Measurements from ENCODE around the gene QRICH2.
A peak's percentile ranks its signal among the peaks of the same experiment; 100 is the strongest.
"Not testable (repeated sequence)": the region's sequence is repeated elsewhere in the genome, so short reads cannot be mapped to it uniquely, and the experiment has no call there.

The QRICH2 gene

DNA sequence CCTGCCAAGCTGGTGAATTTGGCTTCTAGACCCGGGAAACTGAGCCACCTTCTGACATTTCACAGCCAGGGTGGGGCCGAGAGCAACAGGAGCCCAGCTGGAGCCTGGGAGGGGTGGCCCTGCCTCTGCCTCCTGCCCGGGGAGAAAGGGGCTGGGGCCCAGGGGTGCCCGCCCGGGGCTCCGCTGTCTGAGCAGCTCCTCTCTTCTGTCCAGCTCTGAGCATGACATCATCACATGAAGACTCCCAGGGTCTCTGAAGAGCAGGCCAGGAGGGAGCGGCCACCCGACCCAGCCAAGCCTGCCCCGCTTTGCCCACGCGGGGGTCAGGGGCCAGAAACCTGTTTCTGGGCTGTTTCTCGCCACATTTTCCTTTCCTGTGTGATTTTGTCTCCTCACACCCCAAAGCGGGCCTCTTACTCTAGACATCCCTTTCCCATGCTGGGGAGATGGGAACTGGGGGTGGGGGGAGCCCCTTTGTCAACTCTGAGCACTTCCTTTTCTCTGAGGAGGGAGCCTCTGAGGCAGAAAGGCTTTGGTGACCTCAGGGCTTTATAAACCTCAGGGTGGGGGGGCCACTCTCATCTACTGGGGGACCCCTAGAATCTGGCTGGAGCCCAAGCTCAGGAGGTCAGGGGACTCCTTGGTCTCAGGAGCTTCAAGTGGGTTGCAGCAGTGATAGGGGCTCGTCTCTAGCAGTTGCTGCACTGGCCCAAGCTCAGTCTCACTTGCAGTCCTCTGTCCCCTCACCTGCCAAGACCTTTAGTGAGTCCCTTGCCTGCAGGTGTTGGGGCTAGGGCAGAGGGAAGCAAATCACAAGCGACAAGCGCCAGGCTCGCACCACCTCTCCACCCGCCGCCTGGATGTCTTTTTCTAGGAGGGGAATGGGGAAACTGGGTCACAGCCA is 35.3 kb downstream of the QRICH2 start:
- DNase-seq (ENCODE audit: low spot score in 2 of 2) = no peak
- peaks cover 36% of the 10 kb centered on the region for H3K36me3 Mint-ChIP-seq (ENCODE audit: insufficient read depth)
- peak; percentile 7 for ATAC-seq (replicated peaks; ENCODE audit: extremely low read depth, poor library complexity, severe bottlenecking)
- no peaks in the 10 kb centered on the region for H3K9me3 Mint-ChIP-seq
- H3K27ac Mint-ChIP-seq (ENCODE audit: low read depth) = peak overlapping the region; percentile 91
- peaks cover 43% of the 10 kb centered on the region for H3K4me1 Mint-ChIP-seq
- H3K4me3 Mint-ChIP-seq = peak overlapping the region; percentile 71
- H3K27me3 Mint-ChIP-seq = no peaks in the 10 kb centered on the region

- ATAC-seq (replicated peaks; ENCODE audit: extremely low read depth, poor library complexity, severe bottlenecking) (peak; percentile 28), DNase-seq (ENCODE audit: low spot score in 2 of 2) (no peak)
- Mint-ChIP-seq H3K27me3 (no peaks in the 10 kb centered on the region), H3K36me3 (ENCODE audit: insufficient read depth) (peaks cover 43% of the 10 kb centered on the region), H3K9me3 (no peaks in the 10 kb centered on the region), H3K4me1 (peaks cover 48% of the 10 kb centered on the region), H3K27ac (ENCODE audit: low read depth) (peak overlapping the region; percentile 91), H3K4me3 (peak overlapping the region; percentile 71)
Measured at GRCh38 chr17:76271669-76272540, 36.2 kb downstream of the QRICH2 start.

DNA sequence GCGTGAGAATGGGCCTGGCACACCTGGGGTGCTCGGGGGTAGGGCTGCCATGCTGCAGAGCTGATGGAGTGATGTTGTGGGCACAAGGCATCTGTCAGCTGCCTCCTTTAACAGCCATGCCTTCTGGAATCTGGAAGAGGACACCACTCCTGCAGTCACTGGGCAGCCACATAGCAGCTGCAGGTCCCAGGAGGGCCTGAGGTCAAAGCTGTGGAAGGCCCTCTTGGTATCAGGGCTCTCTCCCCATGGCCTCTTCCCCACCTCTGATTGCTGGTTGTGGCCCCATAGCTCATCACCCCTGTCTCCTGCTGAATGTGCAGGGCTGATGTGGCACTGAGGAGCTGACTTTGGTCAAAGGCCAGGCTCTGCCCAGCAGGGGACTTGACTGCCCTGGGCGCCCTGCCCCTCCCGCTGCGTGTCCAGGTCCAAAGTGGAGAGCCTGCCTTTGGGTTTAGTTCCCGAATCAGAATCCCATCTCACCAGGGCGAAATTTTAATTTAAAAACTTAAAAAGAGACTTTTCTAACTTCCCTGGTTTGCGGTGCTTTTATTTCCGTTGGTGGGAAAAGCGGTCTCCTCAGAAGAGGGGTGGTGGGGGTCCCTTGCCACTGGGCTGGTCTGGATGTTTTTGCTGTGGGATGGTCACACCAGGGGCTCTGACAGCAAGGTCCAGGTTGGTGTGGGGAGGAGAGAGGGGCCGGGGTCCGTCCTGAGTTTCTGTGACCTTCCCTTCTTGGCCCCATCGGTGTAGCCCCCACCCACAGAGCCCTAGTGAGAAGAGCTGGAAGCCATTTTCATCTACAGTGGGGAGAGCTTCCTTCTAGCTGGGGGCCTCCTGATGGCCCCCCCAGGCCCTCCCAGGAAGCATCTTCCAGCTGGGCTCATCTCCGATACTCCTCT is 37.1 kb downstream of the QRICH2 start:
- H3K27ac Mint-ChIP-seq (ENCODE audit: low read depth) = peak overlapping the region; percentile 91
- H3K4me3 Mint-ChIP-seq = peak overlapping the region; percentile 71
- peaks cover 55% of the 10 kb centered on the region for H3K4me1 Mint-ChIP-seq
- H3K27me3 Mint-ChIP-seq = no peaks in the 10 kb centered on the region
- peaks cover 46% of the 10 kb centered on the region for H3K36me3 Mint-ChIP-seq (ENCODE audit: insufficient read depth)
- ATAC-seq (replicated peaks; ENCODE audit: extremely low read depth, poor library complexity, severe bottlenecking) = no peak
- no peak for DNase-seq (ENCODE audit: low spot score in 2 of 2)
- no peaks in the 10 kb centered on the region for H3K9me3 Mint-ChIP-seq

DNA sequence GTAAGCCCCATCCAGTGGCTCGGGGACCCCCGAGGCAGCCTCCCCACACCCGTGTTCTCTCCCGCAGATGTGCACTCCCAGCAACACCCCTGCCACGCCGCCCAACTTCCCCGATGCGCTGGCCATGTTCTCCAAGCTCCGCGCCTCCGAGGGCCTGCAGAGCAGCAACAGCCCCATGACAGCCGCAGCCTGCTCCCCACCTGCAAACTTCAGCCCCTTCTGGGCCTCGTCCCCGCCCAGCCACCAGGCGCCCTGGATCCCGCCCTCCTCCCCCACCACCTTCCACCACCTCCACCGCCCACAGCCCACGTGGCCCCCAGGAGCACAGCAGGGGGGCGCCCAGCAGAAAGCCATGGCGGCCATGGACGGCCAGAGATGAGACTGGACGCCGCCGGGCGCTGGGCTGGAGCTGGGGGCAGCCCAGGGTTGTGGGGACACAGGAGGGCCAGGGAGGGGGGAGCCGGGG is 37.9 kb downstream of the QRICH2 start:
- Mint-ChIP-seq H3K9me3 (no peaks in the 10 kb centered on the region), H3K4me3 (peak overlapping the region; percentile 90), H3K27ac (ENCODE audit: low read depth) (peak overlapping the region; percentile 92), H3K4me1 (peaks cover 55% of the 10 kb centered on the region), H3K36me3 (ENCODE audit: insufficient read depth) (peaks cover 50% of the 10 kb centered on the region), H3K27me3 (no peaks in the 10 kb centered on the region)
- ATAC-seq (replicated peaks; ENCODE audit: extremely low read depth, poor library complexity, severe bottlenecking) (no peak), DNase-seq (ENCODE audit: low spot score in 2 of 2) (no peak)

DNA sequence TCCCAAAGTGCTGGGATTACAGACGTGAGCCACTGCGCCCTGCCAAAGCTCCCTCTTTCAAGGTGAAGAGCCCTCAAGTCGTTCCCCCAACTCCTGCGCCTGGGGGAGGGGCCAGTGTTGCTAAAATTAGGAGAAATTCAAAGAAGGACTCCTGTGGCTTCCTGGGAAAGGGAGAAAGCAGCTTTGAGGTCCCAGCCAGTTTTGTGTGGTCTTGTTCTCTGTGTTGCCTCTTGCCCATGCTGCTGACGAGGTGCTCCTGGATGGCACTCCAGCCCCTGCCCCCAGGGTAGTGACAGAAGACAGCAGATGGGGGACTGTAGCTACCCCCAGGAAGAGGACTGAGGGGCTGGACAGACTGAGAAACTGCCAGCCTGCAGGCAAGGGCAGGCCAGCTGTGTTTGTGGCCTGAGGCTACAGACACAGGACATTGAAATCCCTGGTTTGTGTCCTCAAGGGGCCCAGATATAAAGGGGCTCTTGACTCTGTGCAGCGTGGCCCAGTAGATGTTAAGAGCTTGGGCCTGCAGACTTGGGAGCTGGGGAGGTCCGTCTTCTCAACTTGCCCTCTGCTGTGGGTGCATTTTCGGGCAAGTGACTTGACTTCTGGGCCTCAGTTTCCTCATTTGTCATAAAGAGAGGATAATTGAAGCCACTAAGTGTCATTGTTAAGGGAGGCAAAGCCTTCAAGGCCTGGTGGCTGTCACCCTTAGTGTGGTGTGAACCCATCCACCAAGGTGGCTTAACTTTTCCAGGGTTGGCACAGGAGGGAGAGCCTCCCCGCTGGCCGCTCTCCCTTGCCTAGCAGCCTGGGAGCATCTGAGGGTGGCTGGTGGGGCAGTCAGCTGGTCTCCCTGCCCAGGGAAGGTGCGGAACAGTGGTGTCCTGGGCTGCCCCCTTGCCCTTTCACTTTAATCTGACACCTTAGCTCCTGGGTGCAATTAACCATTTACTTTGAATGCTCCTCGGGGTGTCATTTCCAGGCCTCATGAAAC is 38.8 kb downstream of the QRICH2 start:
- Mint-ChIP-seq H3K27ac (ENCODE audit: low read depth) (peak overlapping the region; percentile 92), H3K4me3 (peak overlapping the region; percentile 90), H3K9me3 (no peaks in the 10 kb centered on the region), H3K4me1 (peaks cover 55% of the 10 kb centered on the region), H3K36me3 (ENCODE audit: insufficient read depth) (peaks cover 53% of the 10 kb centered on the region), H3K27me3 (no peaks in the 10 kb centered on the region)
- ATAC-seq (replicated peaks; ENCODE audit: extremely low read depth, poor library complexity, severe bottlenecking) (no peak), DNase-seq (ENCODE audit: low spot score in 2 of 2) (no peak)

GRCh38 chr17:76268015-76268749 is 39.9 kb downstream of the QRICH2 start:
- DNase-seq (ENCODE audit: low spot score in 2 of 2) (peak in 1 of 2 donors; percentile 50), ATAC-seq (replicated peaks; ENCODE audit: extremely low read depth, poor library complexity, severe bottlenecking) (peak; percentile 3)
- Mint-ChIP-seq H3K4me3 (peak overlapping the region; percentile 90), H3K36me3 (ENCODE audit: insufficient read depth) (peaks cover 53% of the 10 kb centered on the region), H3K4me1 (peaks cover 65% of the 10 kb centered on the region), H3K9me3 (no peaks in the 10 kb centered on the region), H3K27me3 (no peaks in the 10 kb centered on the region), H3K27ac (ENCODE audit: low read depth) (peak overlapping the region; percentile 92)

- not testable (repeated sequence) for H3K27me3 Mint-ChIP-seq; DNase-seq (ENCODE audit: low spot score in 2 of 2); ATAC-seq (replicated peaks; ENCODE audit: extremely low read depth, poor library complexity, severe bottlenecking); H3K9me3 Mint-ChIP-seq
- peak overlapping the region; percentile 92 for H3K27ac Mint-ChIP-seq (ENCODE audit: low read depth)
- H3K36me3 Mint-ChIP-seq (ENCODE audit: insufficient read depth) = peaks cover 53% of the 10 kb centered on the region
- peak overlapping the region; percentile 90 for H3K4me3 Mint-ChIP-seq
- H3K4me1 Mint-ChIP-seq = peaks cover 66% of the 10 kb centered on the region
Measured at GRCh38 chr17:76267581-76268001, 40.5 kb downstream of the QRICH2 start.

DNA sequence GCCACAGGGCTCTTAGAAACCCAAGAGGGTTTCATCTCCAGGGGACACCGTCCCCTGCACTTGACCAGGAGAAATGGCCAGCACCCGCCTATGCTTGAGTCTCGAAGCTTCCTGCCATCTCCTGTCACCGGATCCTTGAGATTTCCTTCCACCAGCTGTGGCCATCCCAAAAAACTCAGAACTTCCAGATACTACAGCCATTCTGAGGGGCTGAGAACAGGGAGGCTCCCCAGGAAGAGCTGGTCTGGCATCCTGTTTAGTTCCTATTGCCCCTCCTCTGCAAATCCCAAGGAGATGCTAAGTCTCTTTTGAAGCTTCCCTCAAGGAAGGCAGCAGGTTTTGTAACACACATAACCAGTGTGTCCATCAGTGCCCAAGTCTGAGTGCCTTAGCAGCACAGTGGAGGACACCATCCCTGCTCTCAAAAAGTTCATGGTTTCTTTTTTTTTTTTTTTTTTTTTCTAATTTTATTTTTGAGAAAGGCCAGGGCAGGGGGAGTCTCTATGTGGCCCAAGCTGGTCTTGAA is 41.0 kb downstream of the QRICH2 start:
- Mint-ChIP-seq H3K27ac (ENCODE audit: low read depth) (peak overlapping the region; percentile 92), H3K36me3 (ENCODE audit: insufficient read depth) (peaks cover 50% of the 10 kb centered on the region)

GRCh38 chr17:76266244-76266938 is 41.7 kb downstream of the QRICH2 start:
- ATAC-seq (replicated peaks; ENCODE audit: extremely low read depth, poor library complexity, severe bottlenecking) (no peak), DNase-seq (ENCODE audit: low spot score in 2 of 2) (no peak)
- Mint-ChIP-seq H3K36me3 (ENCODE audit: insufficient read depth) (peaks cover 43% of the 10 kb centered on the region), H3K4me1 (peaks cover 62% of the 10 kb centered on the region), H3K4me3 (peak overlapping the region; percentile 90), H3K27ac (ENCODE audit: low read depth) (peak overlapping the region; percentile 92), H3K9me3 (no peaks in the 10 kb centered on the region), H3K27me3 (no peaks in the 10 kb centered on the region)

More for the DNA sequence above, 41.0 kb downstream of the QRICH2 start:
- Mint-ChIP-seq H3K4me1 (peaks cover 64% of the 10 kb centered on the region), H3K9me3 (no peaks in the 10 kb centered on the region), H3K27me3 (no peaks in the 10 kb centered on the region), H3K4me3 (peak overlapping the region; percentile 90)
- no peak for ATAC-seq (replicated peaks; ENCODE audit: extremely low read depth, poor library complexity, severe bottlenecking)
- DNase-seq (ENCODE audit: low spot score in 2 of 2) = no peak

- Mint-ChIP-seq H3K9me3 (no peaks in the 10 kb centered on the region), H3K4me3 (peak overlapping the region; percentile 90), H3K4me1 (peaks cover 60% of the 10 kb centered on the region), H3K27ac (ENCODE audit: low read depth) (peak overlapping the region; percentile 92), H3K36me3 (ENCODE audit: insufficient read depth) (peaks cover 39% of the 10 kb centered on the region), H3K27me3 (no peaks in the 10 kb centered on the region)
- peak in 1 of 2 donors; percentile 52 for DNase-seq (ENCODE audit: low spot score in 2 of 2)
- no peak for ATAC-seq (replicated peaks; ENCODE audit: extremely low read depth, poor library complexity, severe bottlenecking)
Measured at GRCh38 chr17:76265624-76266243, 42.3 kb downstream of the QRICH2 start.

Measured in central memory CD8-positive, alpha-beta T cell (primary cell).